Measurements from ENCODE around the gene ERGIC3.

DNA sequence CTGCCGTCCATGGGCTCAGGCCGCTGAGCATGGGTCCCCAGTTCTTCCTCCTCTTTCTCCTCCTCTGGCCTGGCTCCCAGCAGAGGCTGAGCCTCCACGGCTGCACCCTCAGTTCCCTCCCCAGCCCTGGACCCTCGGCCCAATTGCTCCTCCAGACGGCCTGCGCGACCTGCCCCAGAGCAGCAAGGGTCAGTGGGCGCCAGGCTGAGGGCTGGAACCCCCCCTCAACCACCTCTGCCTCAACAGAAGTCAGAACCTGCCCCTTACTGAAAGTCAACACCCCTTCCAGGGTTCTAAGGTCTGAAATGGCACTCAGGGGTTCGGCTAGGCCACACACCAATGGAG lies 57.9 kb downstream of the ERGIC3 start:
- TF ChIP-seq, protein P1, sequence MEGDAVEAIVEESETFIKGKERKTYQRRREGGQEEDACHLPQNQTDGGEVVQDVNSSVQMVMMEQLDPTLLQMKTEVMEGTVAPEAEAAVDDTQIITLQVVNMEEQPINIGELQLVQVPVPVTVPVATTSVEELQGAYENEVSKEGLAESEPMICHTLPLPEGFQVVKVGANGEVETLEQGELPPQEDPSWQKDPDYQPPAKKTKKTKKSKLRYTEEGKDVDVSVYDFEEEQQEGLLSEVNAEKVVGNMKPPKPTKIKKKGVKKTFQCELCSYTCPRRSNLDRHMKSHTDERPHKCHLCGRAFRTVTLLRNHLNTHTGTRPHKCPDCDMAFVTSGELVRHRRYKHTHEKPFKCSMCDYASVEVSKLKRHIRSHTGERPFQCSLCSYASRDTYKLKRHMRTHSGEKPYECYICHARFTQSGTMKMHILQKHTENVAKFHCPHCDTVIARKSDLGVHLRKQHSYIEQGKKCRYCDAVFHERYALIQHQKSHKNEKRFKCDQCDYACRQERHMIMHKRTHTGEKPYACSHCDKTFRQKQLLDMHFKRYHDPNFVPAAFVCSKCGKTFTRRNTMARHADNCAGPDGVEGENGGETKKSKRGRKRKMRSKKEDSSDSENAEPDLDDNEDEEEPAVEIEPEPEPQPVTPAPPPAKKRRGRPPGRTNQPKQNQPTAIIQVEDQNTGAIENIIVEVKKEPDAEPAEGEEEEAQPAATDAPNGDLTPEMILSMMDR (IDR thresholded peaks at IDR 0.05), result no peak
- no peak for TF ChIP-seq POLR2AphosphoS5 (IDR thresholded peaks at IDR 0.05)

All from gastroesophageal sphincter (tissue), 3 donors.